ENCODE measurements around the gene TLR3. TPM values are rescaled to one million over a fixed set of nuclear protein-coding genes. Genes with fewer than 3 reads are reported as not detected.
A peak's percentile ranks its signal among the peaks of the same experiment; 100 is the strongest.

The TLR3 gene
- polyA plus RNA-seq, 1 donor (not counting 4 experiments of a cell fraction or from before 2014, with no cell fraction given): 8.8 TPM

DNA sequence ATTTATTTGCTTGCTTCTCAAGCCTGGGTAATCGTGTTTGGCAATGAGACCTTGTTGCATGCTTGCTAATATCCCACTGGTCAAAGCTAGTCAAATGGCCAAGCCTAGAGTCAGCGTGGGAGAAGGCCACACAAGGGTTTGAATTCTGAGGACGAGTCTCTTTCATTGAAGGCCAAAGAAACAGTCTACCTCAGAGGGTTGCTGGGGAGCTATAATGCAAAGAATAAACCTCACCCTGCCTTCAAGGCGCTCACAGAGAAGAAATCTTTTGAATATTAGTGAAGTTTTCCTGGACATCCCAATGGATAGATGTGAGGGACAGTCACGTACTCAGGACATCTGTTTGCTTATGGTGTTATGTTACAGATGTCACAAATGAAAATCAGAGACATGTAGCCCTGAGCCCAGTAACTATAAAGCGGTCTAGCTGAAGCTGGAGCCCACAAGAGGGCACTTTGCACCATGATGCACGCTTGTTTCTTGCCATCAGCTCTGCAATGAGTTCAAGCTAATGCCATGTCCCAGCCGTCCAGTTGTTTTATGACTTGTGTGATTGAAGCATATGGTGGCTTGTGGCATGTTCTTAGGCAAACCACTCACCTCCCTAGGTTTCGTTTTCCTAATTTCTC, 1.1 kb upstream of the TLR3 start:
- Histone ChIP-seq H3K27ac (ENCODE audit: control insufficient read depth, insufficient read depth, low read length) (no peak overlapping the region), H3K4me1 (ENCODE audit: control insufficient read depth, extremely low read depth, insufficient read depth, low read length) (peaks cover 15% of the 10 kb centered on the region), H3K9me3 (ENCODE audit: control insufficient read depth, low read depth, low read length) (no peaks in the 10 kb centered on the region), H3K4me2 (ENCODE audit: control insufficient read depth, extremely low read depth, insufficient read depth, low read depth, low read length) (peak overlapping the region; percentile 58), H3K9me1 (ENCODE audit: control insufficient read depth, extremely low read depth, insufficient read depth, low read length) (no peaks in the 10 kb centered on the region), H3K79me2 (ENCODE audit: control insufficient read depth, insufficient read depth, low read length) (no peaks in the 10 kb centered on the region), H2AFZ (ENCODE audit: control insufficient read depth, low read length) (peak overlapping the region; percentile 95), H3K27me3 (ENCODE audit: control insufficient read depth, extremely low read depth, insufficient read depth, low read length) (no peaks in the 10 kb centered on the region), H4K20me1 (ENCODE audit: control insufficient read depth, extremely low read depth, insufficient read depth, low read length) (no peaks in the 10 kb centered on the region), H3K4me3 (ENCODE audit: control insufficient read depth in 2 of 3, extremely low read depth in 1 of 3, insufficient read depth in 2 of 3, low read depth in 1 of 3, low read length in 3 of 3) (peak overlapping the region in 1 of 3 experiments; percentile 73), H3K9ac (ENCODE audit: control insufficient read depth, extremely low read depth, insufficient read depth, low read length) (no peak overlapping the region), H3K36me3 (ENCODE audit: control insufficient read depth in 2 of 2, extremely low read depth in 1 of 2, insufficient read depth in 2 of 2, low read length in 2 of 2) (no peaks in the 10 kb centered on the region)
- TF ChIP-seq, protein P1, sequence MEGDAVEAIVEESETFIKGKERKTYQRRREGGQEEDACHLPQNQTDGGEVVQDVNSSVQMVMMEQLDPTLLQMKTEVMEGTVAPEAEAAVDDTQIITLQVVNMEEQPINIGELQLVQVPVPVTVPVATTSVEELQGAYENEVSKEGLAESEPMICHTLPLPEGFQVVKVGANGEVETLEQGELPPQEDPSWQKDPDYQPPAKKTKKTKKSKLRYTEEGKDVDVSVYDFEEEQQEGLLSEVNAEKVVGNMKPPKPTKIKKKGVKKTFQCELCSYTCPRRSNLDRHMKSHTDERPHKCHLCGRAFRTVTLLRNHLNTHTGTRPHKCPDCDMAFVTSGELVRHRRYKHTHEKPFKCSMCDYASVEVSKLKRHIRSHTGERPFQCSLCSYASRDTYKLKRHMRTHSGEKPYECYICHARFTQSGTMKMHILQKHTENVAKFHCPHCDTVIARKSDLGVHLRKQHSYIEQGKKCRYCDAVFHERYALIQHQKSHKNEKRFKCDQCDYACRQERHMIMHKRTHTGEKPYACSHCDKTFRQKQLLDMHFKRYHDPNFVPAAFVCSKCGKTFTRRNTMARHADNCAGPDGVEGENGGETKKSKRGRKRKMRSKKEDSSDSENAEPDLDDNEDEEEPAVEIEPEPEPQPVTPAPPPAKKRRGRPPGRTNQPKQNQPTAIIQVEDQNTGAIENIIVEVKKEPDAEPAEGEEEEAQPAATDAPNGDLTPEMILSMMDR (optimal IDR thresholded peaks at IDR 0.05 in 1 of 3, IDR thresholded peaks at IDR 0.05 in 1 of 3, conservative IDR thresholded peaks at IDR 0.05 in 1 of 3; ENCODE audit: extremely low read depth in 1 of 3, insufficient read depth in 2 of 3, low read length in 3 of 3): peak; percentile 24 to 74 (median 46)
- no peak for TF ChIP-seq EZH2 (IDR thresholded peaks at IDR 0.05; ENCODE audit: low read length)
- DNase-seq (ENCODE audit: low read depth, low spot score) (no peak), FAIRE-seq (peak; percentile 77)
- dilution Hi-C loops (cut with MboI; ENCODE audit: extremely low pct_ligation_motif_present, low sequenced_read_pairs): no loop called here

DNA sequence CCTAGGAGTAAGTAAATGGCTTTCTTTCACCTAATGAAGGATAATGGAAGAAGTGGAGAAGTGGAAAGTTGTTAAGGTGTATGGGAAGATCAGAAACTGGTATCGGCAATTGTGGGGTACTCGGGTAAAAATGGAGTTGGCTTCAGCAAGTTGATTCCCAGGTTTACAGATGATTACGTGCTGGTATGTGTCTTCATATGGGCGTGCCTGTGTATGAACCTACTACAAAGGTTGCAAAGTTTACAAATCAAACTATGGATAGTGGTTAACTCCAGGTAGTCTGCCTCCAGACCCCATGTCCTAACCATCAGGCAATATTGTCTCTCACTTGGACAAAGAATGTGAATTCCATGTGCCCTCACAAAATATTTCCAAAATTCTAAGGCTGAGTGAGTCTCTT, 773 bp downstream of the TLR3 start:
- TF ChIP-seq, protein P1 (optimal IDR thresholded peaks at IDR 0.05 in 1 of 3, IDR thresholded peaks at IDR 0.05 in 1 of 3, conservative IDR thresholded peaks at IDR 0.05 in 1 of 3; ENCODE audit: extremely low read depth in 1 of 3, insufficient read depth in 2 of 3, low read length in 3 of 3): no peak
- TF ChIP-seq EZH2 (IDR thresholded peaks at IDR 0.05; ENCODE audit: low read length): no peak
- Histone ChIP-seq H3K79me2 (ENCODE audit: control insufficient read depth, insufficient read depth, low read length) (no peaks in the 10 kb centered on the region), H3K9me1 (ENCODE audit: control insufficient read depth, extremely low read depth, insufficient read depth, low read length) (no peaks in the 10 kb centered on the region), H3K36me3 (ENCODE audit: control insufficient read depth in 2 of 2, extremely low read depth in 1 of 2, insufficient read depth in 2 of 2, low read length in 2 of 2) (no peaks in the 10 kb centered on the region), H3K27me3 (ENCODE audit: control insufficient read depth, extremely low read depth, insufficient read depth, low read length) (no peaks in the 10 kb centered on the region), H3K4me2 (ENCODE audit: control insufficient read depth, extremely low read depth, insufficient read depth, low read depth, low read length) (peak overlapping the region; percentile 58), H3K4me1 (ENCODE audit: control insufficient read depth, extremely low read depth, insufficient read depth, low read length) (peaks cover 15% of the 10 kb centered on the region), H3K9ac (ENCODE audit: control insufficient read depth, extremely low read depth, insufficient read depth, low read length) (no peak overlapping the region), H3K27ac (ENCODE audit: control insufficient read depth, insufficient read depth, low read length) (no peak overlapping the region), H3K9me3 (ENCODE audit: control insufficient read depth, low read depth, low read length) (no peaks in the 10 kb centered on the region), H2AFZ (ENCODE audit: control insufficient read depth, low read length) (peak overlapping the region; percentile 95), H3K4me3 (ENCODE audit: control insufficient read depth in 2 of 3, extremely low read depth in 1 of 3, insufficient read depth in 2 of 3, low read depth in 1 of 3, low read length in 3 of 3) (peak overlapping the region; percentile 39 to 73 (median 63)), H4K20me1 (ENCODE audit: control insufficient read depth, extremely low read depth, insufficient read depth, low read length) (no peaks in the 10 kb centered on the region)
- DNase-seq (ENCODE audit: low read depth, low spot score) (no peak), FAIRE-seq (peak; percentile 91)
- dilution Hi-C loops (cut with MboI; ENCODE audit: extremely low pct_ligation_motif_present, low sequenced_read_pairs): no loop called here

All from keratinocyte (primary cell).